Stimulated activated naive CD4-positive, alpha-beta T cell treated with Interleukin-2 at 50 U/mL for 16 hours (primary cell): ENCODE data around the gene PALM3.
A peak's percentile ranks its signal among the peaks of the same experiment; 100 is the strongest.

Experiments
- DNase-seq: peaks from one replicate; lab custom pipeline; 2025; lab: John Stamatoyannopoulos, UW

The PALM3 gene

GRCh38 chr19:14089412-14089661 lies 27.5 kb upstream of the PALM3 start:
- peak; percentile 13 for DNase-seq

- no peak for DNase-seq
Measured at GRCh38 chr19:14088634-14089411, 26.9 kb upstream of the PALM3 start.

DNA sequence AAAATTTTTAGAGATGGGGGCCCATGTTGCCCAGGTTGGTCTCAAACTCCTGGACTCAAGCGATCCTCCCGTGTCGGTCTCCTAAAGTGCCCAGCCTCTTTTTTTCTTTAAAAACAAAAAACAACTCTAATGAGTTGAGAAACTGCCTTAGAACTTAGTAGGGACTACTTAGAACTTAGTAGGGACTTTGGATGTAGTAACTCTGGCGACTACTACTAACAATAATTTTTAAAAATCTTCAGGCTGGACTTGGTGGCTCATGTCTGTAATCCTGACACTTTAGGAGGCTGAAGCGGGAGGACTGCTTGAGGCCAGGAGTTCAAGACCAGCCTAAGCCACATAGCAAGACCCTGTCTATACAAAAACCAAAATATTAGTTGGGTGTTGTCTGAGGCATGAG lies 24.2 kb upstream of the PALM3 start:
- DNase-seq = no peak

- no peak for DNase-seq
Measured at GRCh38 chr19:14085309-14085995, 23.6 kb upstream of the PALM3 start, which contains the start of gene C19orf67. Gene C19orf67 (minus strand): TSS chr19:14085783. CDS start chr19:14085627, 156 bp downstream.

GRCh38 chr19:14082675-14082960 lies 20.7 kb upstream of the PALM3 start:
- no peak for DNase-seq

GRCh38 chr19:14081797-14082674 lies 20.2 kb upstream of the PALM3 start:
- DNase-seq = peak; percentile 24

DNA sequence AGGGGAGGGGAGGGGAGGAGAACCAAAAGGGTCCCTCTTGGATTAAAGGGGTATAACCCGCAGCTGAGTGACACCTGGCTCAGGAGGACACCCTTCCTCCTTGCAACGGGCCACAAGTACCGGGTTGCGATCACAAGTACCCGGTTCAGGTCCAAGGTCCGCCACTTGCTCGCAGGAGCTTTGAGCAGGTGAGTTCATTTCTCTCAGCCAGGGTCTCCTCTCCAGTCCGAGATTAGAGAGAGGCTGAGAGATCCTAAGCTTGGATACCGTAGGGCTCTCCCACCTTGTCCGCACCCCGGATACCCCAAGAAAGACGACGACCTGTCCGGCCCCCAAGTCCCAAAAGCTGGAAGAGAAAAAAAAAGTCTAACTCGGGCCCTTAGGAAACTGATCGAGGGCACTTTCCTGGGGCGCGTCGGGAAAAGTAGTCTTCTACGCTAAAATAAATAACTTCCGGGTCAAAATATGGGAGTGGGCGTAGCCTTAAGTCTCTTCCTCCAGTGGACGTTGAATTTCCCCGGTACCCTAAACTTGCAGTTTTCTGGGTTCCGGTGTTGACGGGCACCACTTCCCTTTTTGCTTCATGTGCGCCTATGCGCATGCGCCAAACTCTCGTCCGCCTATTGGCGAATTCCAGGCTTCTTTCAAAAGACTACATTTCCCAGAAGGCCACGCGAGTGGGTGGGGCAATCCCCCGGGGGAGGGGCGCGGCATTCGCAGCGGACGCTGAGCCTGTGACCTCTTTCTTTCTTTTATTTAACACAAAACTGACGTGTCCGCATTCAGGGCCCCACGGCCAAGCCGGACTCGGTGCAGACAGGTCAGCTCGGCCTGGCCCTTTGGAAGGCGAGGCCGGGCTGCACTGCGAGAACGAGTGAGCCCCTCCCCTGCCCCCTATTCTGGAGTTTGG lies 19.3 kb upstream of the PALM3 start:
- DNase-seq = peak; percentile 96

- DNase-seq = no peak
Measured at GRCh38 chr19:14078411-14078810, 16.5 kb upstream of the PALM3 start.

GRCh38 chr19:14073925-14074838 lies 12.3 kb upstream of the PALM3 start:
- peak; percentile 25 for DNase-seq

DNA sequence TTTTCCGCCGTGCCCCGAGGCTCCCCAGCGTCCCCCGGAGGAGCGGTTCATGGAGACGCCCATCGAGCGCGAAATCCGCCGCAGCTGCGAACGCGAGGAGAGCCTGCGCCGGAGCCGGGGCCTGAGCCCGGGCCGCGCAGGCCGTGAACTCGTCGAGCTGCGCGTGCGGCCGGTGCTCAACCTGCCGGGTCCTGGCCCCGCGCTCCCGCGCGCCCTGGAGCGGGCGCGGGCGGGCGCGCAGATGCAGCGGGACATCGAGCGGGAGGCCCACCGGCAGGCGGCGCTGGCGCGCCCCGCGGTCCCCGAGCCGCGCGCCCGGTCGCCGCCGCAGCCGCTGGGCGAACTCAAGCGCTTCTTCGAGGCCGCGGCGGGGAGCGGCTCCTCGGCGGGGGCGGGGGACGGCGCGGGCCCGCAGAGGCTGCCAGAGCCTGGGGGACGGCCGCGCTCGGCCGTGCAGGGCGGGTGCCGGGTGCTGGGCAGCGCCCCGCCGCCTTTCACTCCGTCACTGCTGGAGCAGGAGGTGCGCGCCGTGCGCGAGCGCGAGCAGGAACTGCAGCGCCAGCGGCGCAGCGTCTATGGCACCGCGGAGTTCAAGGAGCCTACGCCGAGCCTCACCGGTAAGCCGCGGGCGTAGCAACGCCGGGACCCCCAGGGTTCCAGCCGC lies 11.5 kb upstream of the PALM3 start:
- peak; percentile 77 for DNase-seq

- peak; percentile 30 for DNase-seq
Measured at GRCh38 chr19:14072535-14073260, 10.8 kb upstream of the PALM3 start, which contains the start of gene MISP3. Gene MISP3 (plus strand): TSS chr19:14072786. CDS start chr19:14073310, 524 bp downstream.

GRCh38 chr19:14070268-14071050 lies 8.6 kb upstream of the PALM3 start:
- DNase-seq = no peak

- DNase-seq = no peak
Measured at GRCh38 chr19:14066134-14066533, 4.3 kb upstream of the PALM3 start.

GRCh38 chr19:14063105-14063504 lies 1.2 kb upstream of the PALM3 start:
- no peak for DNase-seq

- DNase-seq = no peak
Measured at GRCh38 chr19:14062558-14062855, 631 bp upstream of the PALM3 start.

GRCh38 chr19:14061081-14061749 lies 661 bp downstream of the PALM3 start:
- DNase-seq = no peak

- no peak for DNase-seq
Measured at GRCh38 chr19:14059652-14060155, 2.2 kb downstream of the PALM3 start.

DNA sequence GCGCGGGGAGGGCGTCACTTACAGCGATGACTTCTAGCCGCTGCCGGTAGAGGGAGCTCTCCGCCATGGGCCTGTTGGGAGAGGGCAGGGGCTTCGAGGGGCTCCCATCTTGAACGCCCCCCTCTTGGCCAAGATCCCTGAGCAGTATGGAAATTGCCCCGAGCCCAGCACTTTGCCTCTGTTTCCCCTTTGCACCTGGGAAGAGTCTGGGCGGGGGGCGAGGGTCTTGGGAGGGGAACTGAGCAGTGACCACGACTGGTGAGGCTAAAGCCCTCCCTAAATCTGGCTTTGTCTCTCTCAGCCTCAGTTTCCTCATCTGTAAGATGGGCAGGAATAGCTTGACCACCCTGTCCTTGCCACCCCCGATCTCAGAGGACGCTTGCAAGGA lies 2.8 kb downstream of the PALM3 start:
- DNase-seq = peak; percentile 38
